ENCODE data around the gene LSM14B. TPM values are rescaled to one million over a fixed set of nuclear protein-coding genes. Genes with fewer than 3 reads are reported as not detected.

The LSM14B gene
- 4.0 and 4.6 TPM in 2 replicates for polyA plus RNA-seq

DNA sequence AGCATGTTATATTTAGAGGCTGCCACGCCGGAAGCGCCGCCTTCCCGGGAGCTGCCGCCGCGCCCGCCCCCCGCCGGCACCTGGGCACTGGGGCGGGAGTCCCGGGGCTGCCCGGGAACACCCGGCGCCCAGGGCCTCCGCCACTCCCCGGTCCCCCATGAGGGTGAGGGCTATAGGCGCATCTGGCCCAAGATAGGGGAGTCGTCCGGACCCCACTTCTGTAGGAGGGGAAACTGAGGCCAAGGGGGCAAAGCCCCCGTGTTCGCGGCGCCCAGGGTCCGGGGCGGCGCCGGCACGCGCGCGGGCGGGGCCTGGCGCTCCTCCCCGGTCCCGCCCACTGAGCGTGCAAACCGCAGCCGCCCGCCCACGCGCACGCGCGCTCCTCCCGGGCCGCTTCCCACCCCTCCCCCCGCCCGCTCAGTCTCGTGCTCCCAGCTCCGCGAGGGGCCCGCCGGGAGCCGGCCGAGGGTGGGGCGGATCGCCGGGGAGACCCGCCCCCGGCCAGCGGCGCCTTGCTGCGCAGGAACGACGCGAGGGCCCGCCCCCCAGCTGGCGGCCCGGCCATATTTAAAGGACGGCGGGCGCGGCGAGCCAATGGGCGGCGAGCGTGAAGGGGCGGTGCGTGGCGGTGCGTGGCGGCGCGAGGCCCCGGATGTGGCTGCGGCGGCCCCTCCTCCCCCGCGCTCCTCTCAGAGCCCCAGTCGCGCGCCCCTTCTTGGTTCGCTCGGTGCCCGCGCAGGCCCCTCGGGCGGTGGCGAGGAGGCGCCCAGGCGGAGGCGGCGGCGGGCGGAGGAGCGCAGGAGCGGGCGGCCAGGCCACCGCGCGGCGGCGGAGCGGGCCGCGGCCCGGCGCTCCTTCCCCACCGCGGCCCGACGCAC, at the start of gene LSM14B:
LSM14B (plus strand) TSS at position 700 of the 878 bp plus-strand sequence. CDS start 192 bp downstream, outside the sequence.

DNA sequence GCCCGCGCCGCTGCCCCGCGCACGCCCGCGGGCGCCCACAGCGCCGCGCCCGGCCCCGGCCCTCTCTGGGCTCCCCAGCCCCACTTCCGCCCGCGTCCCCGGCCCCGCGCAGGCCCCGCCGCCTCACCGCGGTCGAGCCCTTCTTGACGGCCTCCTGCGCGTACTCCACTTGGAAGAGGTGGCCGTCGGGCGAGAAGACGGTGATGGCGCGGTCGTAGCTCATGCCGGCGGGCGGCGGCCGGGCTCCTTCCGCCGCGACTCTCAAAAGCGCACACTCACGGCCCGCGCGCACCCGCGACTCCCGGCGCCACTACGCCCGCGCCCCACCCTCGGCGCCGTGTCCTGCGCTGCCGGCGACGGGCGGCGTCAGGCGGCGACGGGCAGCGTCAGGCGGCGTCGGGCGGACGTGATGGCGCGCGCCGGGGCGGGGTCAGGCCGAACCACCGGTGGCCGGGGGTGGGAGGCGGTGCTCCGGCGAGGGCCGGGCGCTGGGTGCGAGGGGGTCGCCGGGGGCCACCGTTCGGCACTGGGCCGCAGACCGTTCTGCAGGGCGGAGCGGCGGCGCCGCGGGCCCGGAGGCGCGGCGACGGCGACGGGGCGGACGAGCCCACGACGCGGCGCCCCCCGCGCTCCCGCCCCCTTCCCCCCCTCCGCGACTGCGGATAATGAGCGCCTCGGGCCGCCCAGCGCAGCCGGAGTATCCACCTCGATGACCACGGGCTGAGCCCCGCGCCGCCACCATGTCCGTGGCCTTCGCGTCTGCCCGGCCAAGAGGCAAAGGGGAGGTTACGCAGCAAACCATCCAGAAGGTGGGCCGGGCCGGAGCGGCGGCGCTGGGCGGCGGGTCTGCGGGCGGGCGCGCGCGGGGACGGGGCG, 21.0 kb downstream of the LSM14B start, which contains the start of the genes PSMA7 and SS18L1:
PSMA7 (minus strand) TSS at position 314 of the 876 bp plus-strand sequence; CDS start at position 223, 91 bp downstream.
SS18L1 (plus strand) TSS at position 689 of the 876 bp plus-strand sequence; CDS start at position 741, 52 bp downstream.

DNA sequence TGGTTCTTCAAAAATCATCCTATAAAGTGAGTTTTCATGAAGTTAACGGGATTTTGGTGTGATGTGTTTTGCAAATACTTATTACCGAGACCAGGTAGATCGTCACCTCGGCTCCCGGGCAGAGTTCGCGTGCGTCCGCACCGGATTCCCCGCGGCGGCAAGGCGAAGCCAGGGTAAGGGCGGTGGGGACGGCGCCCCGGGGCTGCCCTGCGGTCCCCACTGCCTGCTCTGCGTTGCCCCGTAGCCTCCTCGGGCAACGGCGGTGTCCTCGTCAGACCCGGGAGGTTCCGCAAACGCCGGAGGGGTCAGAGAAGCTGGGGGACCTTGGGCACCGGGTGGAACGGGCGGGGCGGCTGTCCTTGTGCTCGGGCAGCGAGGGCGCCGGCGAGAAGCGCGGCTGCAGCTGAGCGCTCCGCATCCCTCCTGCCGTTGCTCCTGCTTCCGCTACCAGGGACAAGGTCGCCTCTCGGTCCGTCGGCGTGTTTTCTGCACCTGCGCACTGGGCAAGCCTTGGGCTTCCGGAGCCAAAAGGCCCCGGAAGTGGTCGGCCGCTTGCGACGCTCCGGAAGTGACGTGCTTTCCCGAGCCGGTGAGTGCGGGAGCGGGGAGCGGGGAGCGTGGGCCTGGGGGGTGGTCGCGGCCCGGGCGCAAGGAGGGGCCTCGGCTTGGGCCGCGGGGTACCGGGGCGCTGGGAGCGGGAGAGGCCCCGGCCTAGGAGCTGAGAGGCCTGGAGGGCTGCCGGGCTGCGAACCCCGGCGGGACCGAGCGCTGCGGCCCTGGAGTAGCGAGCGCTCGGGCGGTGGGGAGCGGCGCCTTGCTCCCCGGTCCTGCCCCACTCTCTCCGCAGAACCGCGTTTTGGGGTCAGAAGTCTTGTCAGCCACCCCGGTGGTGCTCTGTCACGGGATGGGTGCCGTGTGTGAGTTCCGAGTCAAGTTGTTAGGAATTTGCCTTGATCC, 60.5 kb downstream of the LSM14B start, which contains the start of gene MTG2:
MTG2 (plus strand) TSS at position 560 of the 957 bp plus-strand sequence. CDS start 10,393 bp downstream, outside the sequence.

Other genes starting within 250 kb of the LSM14B start
- gene TAF4, start 56.6 kb upstream of the LSM14B start, polyA plus RNA-seq: 0.66 and 0.80 TPM in 2 replicates
- 226 and 267 TPM in 2 replicates for gene PSMA7, start 20.9 kb downstream of the LSM14B start, polyA plus RNA-seq
- 15.1 and 23.0 TPM in 2 replicates for gene SS18L1, start 21.3 kb downstream of the LSM14B start, polyA plus RNA-seq
- 8.6 and 12.9 TPM in 2 replicates for gene MTG2, start 60.6 kb downstream of the LSM14B start, polyA plus RNA-seq
- gene HRH3, start 97.8 kb downstream of the LSM14B start, polyA plus RNA-seq: not detected in 2 replicates
- gene OSBPL2, start 116.0 kb downstream of the LSM14B start, polyA plus RNA-seq: 33.5 and 45.9 TPM in 2 replicates
- 16.3 and 17.7 TPM in 2 replicates for gene ADRM1, start 180.5 kb downstream of the LSM14B start, polyA plus RNA-seq
- 0.39 and 0.79 TPM in 2 replicates for gene LAMA5, start 244.8 kb downstream of the LSM14B start, polyA plus RNA-seq

Measured in Purkinje cell (primary cell).